Keratinocyte (primary cell): ENCODE data around the gene SH3D21. TPM values are rescaled to one million over a fixed set of nuclear protein-coding genes. Genes with fewer than 3 reads are reported as not detected.
A peak's percentile ranks its signal among the peaks of the same experiment; 100 is the strongest.

ENCODE experiments used
- DNase-seq: peaks from one replicate; pipeline ENCODE4 v3.0.0-alpha.2; 2011; ENCODE audit warnings: low read depth, missing footprints, low spot score
- FAIRE-seq: peaks from 2 replicates; lab custom pipeline; 2011; peaks lifted over from hg19 to GRCh38; lab: Jason Lieb, UNC
- H2AFZ ChIP-seq: 2 replicates; pipeline ENCODE4 v1.6.0; 2012; ENCODE audit warnings: low read length, control low read depth, inconsistent platforms; ENCODE audit not compliant: control insufficient read depth
- H3K27ac ChIP-seq: 2 replicates; pipeline ENCODE4 v1.5.1; 2011; ENCODE audit warnings: low read length; ENCODE audit not compliant: control insufficient read depth, insufficient read depth
- H3K27me3 ChIP-seq: 3 replicates; pipeline ENCODE4 v1.6.0; 2011; ENCODE audit warnings: low read length; ENCODE audit not compliant: control insufficient read depth, insufficient read depth; ENCODE audit errors: extremely low read depth
- H3K36me3 ChIP-seq, 2 experiments: 2 replicates in 1 of 2; 3 replicates in 1 of 2; pipeline ENCODE4 v1.5.1; 2011; ENCODE audit warnings: low read length in 2 of 2, mild to moderate bottlenecking in 1 of 2; ENCODE audit not compliant: control insufficient read depth in 2 of 2, insufficient read depth in 2 of 2; ENCODE audit errors: extremely low read depth in 1 of 2
- H3K4me1 ChIP-seq: 3 replicates; pipeline ENCODE4 v1.5.1; 2011; ENCODE audit warnings: low read length; ENCODE audit not compliant: control insufficient read depth, insufficient read depth; ENCODE audit errors: extremely low read depth
- H3K4me2 ChIP-seq: 3 replicates; pipeline ENCODE4 v1.6.0; 2011; ENCODE audit warnings: low read depth, low read length; ENCODE audit not compliant: control insufficient read depth, insufficient read depth; ENCODE audit errors: extremely low read depth
- H3K4me3 ChIP-seq, 3 experiments: fragments of 200-600 bp in 1 of 3; sonication (generic) in 1 of 3; 2 replicates in 2 of 3; 3 replicates in 1 of 3; pipeline ENCODE4 v1.5.1; 2011 to 2016; ENCODE audit warnings: low read length in 3 of 3, mild to moderate bottlenecking in 3 of 3, control low read depth in 2 of 3, inconsistent platforms in 1 of 3, low read depth in 1 of 3, mixed read lengths in 1 of 3, mixed run types in 1 of 3, moderate library complexity in 1 of 3; ENCODE audit not compliant: control insufficient read depth in 2 of 3, insufficient read depth in 2 of 3; ENCODE audit errors: extremely low read depth in 1 of 3
- H3K79me2 ChIP-seq: 2 replicates; pipeline ENCODE4 v1.6.0; 2012; ENCODE audit warnings: low read length; ENCODE audit not compliant: control insufficient read depth, insufficient read depth
- H3K9ac ChIP-seq: 3 replicates; pipeline ENCODE4 v1.6.0; 2011; ENCODE audit warnings: low read length; ENCODE audit not compliant: control insufficient read depth, insufficient read depth; ENCODE audit errors: extremely low read depth
- H3K9me1 ChIP-seq: 3 replicates; pipeline ENCODE4 v1.6.0; 2011; ENCODE audit warnings: low read length; ENCODE audit not compliant: control insufficient read depth, insufficient read depth; ENCODE audit errors: extremely low read depth
- H3K9me3 ChIP-seq: 2 replicates; pipeline ENCODE4 v1.5.1; 2012; ENCODE audit warnings: low read depth, low read length; ENCODE audit not compliant: control insufficient read depth
- H4K20me1 ChIP-seq: 3 replicates; pipeline ENCODE4 v1.6.0; 2011; ENCODE audit warnings: low read length; ENCODE audit not compliant: control insufficient read depth, insufficient read depth; ENCODE audit errors: extremely low read depth
- EZH2 ChIP-seq: IDR thresholded peaks from one replicate; pipeline ENCODE4 v1.6.1; 2012; ENCODE audit warnings: inconsistent platforms, mild to moderate bottlenecking, low read length, moderate library complexity
- dilution Hi-C: fragments of 300-500 bp; cut with MboI; formaldehyde crosslinking; loops from one replicate; pipeline ENCODE4 v1.7.0; 2020; ENCODE audit warnings: low sequenced_read_pairs; ENCODE audit not compliant: extremely low pct_ligation_motif_present
- polyA plus RNA-seq, 5 experiments: library from polyadenylated mRNA; depleted of rRNA in 3 of 5; stranded (reverse) in 3 of 5; stranded (forward) in 1 of 5; unstranded in 1 of 5; fragments of >200 nt; gene quantifications; 1 replicate in 1 of 5; 2 replicates in 3 of 5; 3 replicates in 1 of 5; pipeline versions ENCODE4 v1.2.1 to v1.2.3, GENCODE V29; 2011 to 2012; ENCODE audit warnings: missing spikeins in 2 of 5, low read depth in 1 of 5, low replicate concordance in 1 of 5
- TF ChIP-seq, protein P1 (sequence below), 3 experiments: IDR thresholded peaks in 1 of 3; conservative IDR thresholded peaks in 1 of 3; optimal IDR thresholded peaks in 1 of 3; 2 replicates in 2 of 3; 3 replicates in 1 of 3; pipeline versions ENCODE3 to v1.5.1; 2011; ENCODE audit warnings: low read length in 3 of 3, mild to moderate bottlenecking in 3 of 3, moderate library complexity in 2 of 3, control low read depth in 1 of 3, inconsistent platforms in 1 of 3; ENCODE audit not compliant: insufficient read depth in 2 of 3; ENCODE audit errors: extremely low read depth in 1 of 3

The SH3D21 gene
- polyA plus RNA-seq, 1 donor (not counting 4 experiments of a cell fraction or from before 2014, with no cell fraction given), result 7.1 TPM

- no peak for DNase-seq
- H3K36me3 ChIP-seq, result peaks cover 44 to 61% of the 10 kb centered on the region in 2 experiments
- H2AFZ ChIP-seq, result peak overlapping the region; percentile 13
- peak overlapping the region; percentile 87 for H3K4me2 ChIP-seq
- peaks cover 49% of the 10 kb centered on the region for H3K4me1 ChIP-seq
- H3K9me3 ChIP-seq, result no peaks in the 10 kb centered on the region
- TF ChIP-seq, protein P1, sequence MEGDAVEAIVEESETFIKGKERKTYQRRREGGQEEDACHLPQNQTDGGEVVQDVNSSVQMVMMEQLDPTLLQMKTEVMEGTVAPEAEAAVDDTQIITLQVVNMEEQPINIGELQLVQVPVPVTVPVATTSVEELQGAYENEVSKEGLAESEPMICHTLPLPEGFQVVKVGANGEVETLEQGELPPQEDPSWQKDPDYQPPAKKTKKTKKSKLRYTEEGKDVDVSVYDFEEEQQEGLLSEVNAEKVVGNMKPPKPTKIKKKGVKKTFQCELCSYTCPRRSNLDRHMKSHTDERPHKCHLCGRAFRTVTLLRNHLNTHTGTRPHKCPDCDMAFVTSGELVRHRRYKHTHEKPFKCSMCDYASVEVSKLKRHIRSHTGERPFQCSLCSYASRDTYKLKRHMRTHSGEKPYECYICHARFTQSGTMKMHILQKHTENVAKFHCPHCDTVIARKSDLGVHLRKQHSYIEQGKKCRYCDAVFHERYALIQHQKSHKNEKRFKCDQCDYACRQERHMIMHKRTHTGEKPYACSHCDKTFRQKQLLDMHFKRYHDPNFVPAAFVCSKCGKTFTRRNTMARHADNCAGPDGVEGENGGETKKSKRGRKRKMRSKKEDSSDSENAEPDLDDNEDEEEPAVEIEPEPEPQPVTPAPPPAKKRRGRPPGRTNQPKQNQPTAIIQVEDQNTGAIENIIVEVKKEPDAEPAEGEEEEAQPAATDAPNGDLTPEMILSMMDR (optimal IDR thresholded peaks at IDR 0.05 in 1 of 3, IDR thresholded peaks at IDR 0.05 in 1 of 3, conservative IDR thresholded peaks at IDR 0.05 in 1 of 3; ENCODE audit: extremely low read depth in 1 of 3, insufficient read depth in 2 of 3, low read length in 3 of 3), result no peak
- no peak for TF ChIP-seq EZH2
- no peaks in the 10 kb centered on the region for H3K27me3 ChIP-seq
- peaks cover 6% of the 10 kb centered on the region for H3K9me1 ChIP-seq
- H3K79me2 ChIP-seq, result no peaks in the 10 kb centered on the region
- dilution Hi-C loops, result no loop called here
- peak overlapping the region; percentile 78 for H3K9ac ChIP-seq
- H4K20me1 ChIP-seq, result no peaks in the 10 kb centered on the region
- peak overlapping the region; percentile 96 for H3K27ac ChIP-seq
- no peak for FAIRE-seq
- H3K4me3 ChIP-seq, result peak overlapping the region in 2 of 3 experiments; percentile 51 to 52
These were observed 44.6 kb downstream of the SH3D21 start for GRCh38 chr1:36350659-36351226.

DNA sequence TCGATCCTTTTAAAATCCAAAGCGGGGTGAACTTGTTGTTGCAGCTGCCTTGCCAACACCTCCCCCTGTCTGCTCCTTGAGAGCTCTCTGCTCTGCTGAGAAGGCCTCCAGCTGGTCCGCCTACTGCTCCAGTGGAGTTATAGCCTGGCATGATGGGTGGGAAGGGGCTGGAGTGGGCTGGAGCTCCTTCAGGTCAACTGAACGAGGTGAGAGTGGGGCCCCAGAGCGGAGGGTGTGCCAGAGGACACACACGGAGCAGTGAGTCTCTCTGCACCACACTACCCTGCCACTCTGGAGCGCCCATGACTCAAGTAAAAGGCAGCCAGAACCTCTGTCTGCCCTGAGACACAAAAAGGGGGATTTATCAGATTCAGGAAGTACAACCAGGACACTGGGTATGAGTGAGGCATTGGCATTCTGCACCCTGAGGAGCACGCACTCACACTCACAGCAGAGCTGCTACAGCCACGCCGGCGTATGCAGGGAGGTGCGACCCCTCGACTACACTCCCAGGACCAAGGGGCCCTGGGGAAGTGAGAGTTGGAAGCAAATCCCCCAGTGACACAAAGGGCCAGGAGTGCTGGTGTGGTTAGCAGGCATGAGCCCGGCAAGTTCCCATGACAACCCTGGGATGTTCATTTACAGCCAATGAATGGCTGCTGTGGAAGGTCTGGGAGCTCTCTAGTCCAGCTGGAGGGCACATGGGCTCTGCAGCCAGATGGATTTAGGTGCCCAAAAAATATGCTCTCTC lies 45.2 kb downstream of the SH3D21 start:
- Histone ChIP-seq H3K79me2 (no peaks in the 10 kb centered on the region), H3K27ac (peak overlapping the region; percentile 96), H3K9me3 (no peaks in the 10 kb centered on the region), H3K4me2 (peak overlapping the region; percentile 87), H3K27me3 (no peaks in the 10 kb centered on the region), H2AFZ (no peak overlapping the region), H3K4me3 (peak overlapping the region in 2 of 3 experiments; percentile 51 to 52), H3K9me1 (peaks cover 6% of the 10 kb centered on the region), H3K4me1 (peaks cover 49% of the 10 kb centered on the region), H4K20me1 (no peaks in the 10 kb centered on the region), H3K36me3 (peaks cover 44 to 64% of the 10 kb centered on the region in 2 experiments), H3K9ac (peak overlapping the region; percentile 78)
- dilution Hi-C loops, result no loop called here
- DNase-seq, result no peak
- FAIRE-seq, result peak; percentile 95
- TF ChIP-seq, protein P1 (optimal IDR thresholded peaks at IDR 0.05 in 1 of 3, IDR thresholded peaks at IDR 0.05 in 1 of 3, conservative IDR thresholded peaks at IDR 0.05 in 1 of 3; ENCODE audit: extremely low read depth in 1 of 3, insufficient read depth in 2 of 3, low read length in 3 of 3), result peak in 1 of 3 experiments; percentile 8
- no peak for TF ChIP-seq EZH2
